Mesothelial cell of epicardium (in vitro differentiated cells): ENCODE results near the gene LRRC71. TPM values are rescaled to one million over a fixed set of nuclear protein-coding genes. Genes with fewer than 3 reads are reported as not detected.

Experiments used
- DNase-seq, 2 experiments: peaks; one replicate each; pipeline ENCODE4 v3.0.0; 2021; ENCODE audit warnings: low spot score in 2 of 2; ENCODE audit not compliant: unreplicated experiment in 2 of 2
- H3K27ac Mint-ChIP-seq: 2 replicates; pipeline ENCODE4 v1.8.0; 2021; ENCODE audit warnings: mixed read lengths
- H3K27me3 Mint-ChIP-seq: 2 replicates; pipeline ENCODE4 v1.8.0; 2021; ENCODE audit warnings: low read depth, mixed read lengths
- H3K36me3 Mint-ChIP-seq: 2 replicates; pipeline ENCODE4 v1.8.0; 2021; ENCODE audit warnings: mixed read lengths
- H3K4me1 Mint-ChIP-seq: 2 replicates; pipeline ENCODE4 v1.8.0; 2021; ENCODE audit warnings: mixed read lengths
- H3K4me3 Mint-ChIP-seq: 2 replicates; pipeline ENCODE4 v1.8.0; 2021; ENCODE audit warnings: mild to moderate bottlenecking, moderate library complexity, mixed read lengths
- H3K9me3 Mint-ChIP-seq: 2 replicates; pipeline ENCODE4 v1.8.0; 2021; ENCODE audit warnings: mixed read lengths
- CTCF ChIP-seq: fragments of 200-600 bp; sonication (generic); IDR thresholded peaks from one replicate; pipeline ENCODE4 v1.5.0; 2021; ENCODE audit warnings: antibody characterized with exemption; ENCODE audit not compliant: unreplicated experiment
- total RNA-seq: library from RNA; stranded (reverse); gene quantifications from 3 replicates; pipeline ENCODE4 v1.2.1, GENCODE V29; 2021

LRRC71 gene
- total RNA-seq, 1 donor from 2014 or later = 0.34 TPM

- Mint-ChIP-seq H3K36me3 (no peaks in the 10 kb centered on the region), H3K27ac (no peak overlapping the region), H3K4me3 (no peak overlapping the region)
Observed at GRCh38 chr1:156876281-156876680, 44.2 kb upstream of the LRRC71 start.

GRCh38 chr1:156877433-156878170 lies 42.8 kb upstream of the LRRC71 start:
- peaks cover 45% of the 10 kb centered on the region for H3K27me3 Mint-ChIP-seq
- no peak for DNase-seq

More at GRCh38 chr1:156876281-156876680, 44.2 kb upstream of the LRRC71 start:
- Mint-ChIP-seq H3K9me3 (no peaks in the 10 kb centered on the region), H3K4me1 (no peaks in the 10 kb centered on the region), H3K27me3 (peaks cover 49% of the 10 kb centered on the region)
- TF ChIP-seq CTCF = no peak
- no peak for DNase-seq

GRCh38 chr1:156879876-156880275 lies 40.6 kb upstream of the LRRC71 start:
- Mint-ChIP-seq H3K27me3 (peaks cover 43% of the 10 kb centered on the region), H3K9me3 (no peaks in the 10 kb centered on the region)

More at GRCh38 chr1:156877433-156878170, 42.8 kb upstream of the LRRC71 start:
- no peak overlapping the region for H3K27ac Mint-ChIP-seq
- H3K4me1 Mint-ChIP-seq = no peaks in the 10 kb centered on the region
- H3K9me3 Mint-ChIP-seq = no peaks in the 10 kb centered on the region
- H3K4me3 Mint-ChIP-seq = no peak overlapping the region
- no peaks in the 10 kb centered on the region for H3K36me3 Mint-ChIP-seq
- TF ChIP-seq CTCF = no peak

GRCh38 chr1:156880473-156880872 lies 40.0 kb upstream of the LRRC71 start:
- Mint-ChIP-seq H3K36me3 (no peaks in the 10 kb centered on the region), H3K27me3 (peaks cover 41% of the 10 kb centered on the region), H3K4me1 (peaks cover 8% of the 10 kb centered on the region), H3K9me3 (no peaks in the 10 kb centered on the region), H3K27ac (no peak overlapping the region), H3K4me3 (no peak overlapping the region)
- TF ChIP-seq CTCF = no peak
- DNase-seq = no peak

More at GRCh38 chr1:156879876-156880275, 40.6 kb upstream of the LRRC71 start:
- no peak for TF ChIP-seq CTCF
- Mint-ChIP-seq H3K27ac (no peak overlapping the region), H3K36me3 (no peaks in the 10 kb centered on the region), H3K4me3 (no peak overlapping the region), H3K4me1 (peaks cover 6% of the 10 kb centered on the region)
- DNase-seq = no peak

- H3K27ac Mint-ChIP-seq = no peak overlapping the region
- H3K4me3 Mint-ChIP-seq = no peak overlapping the region
- no peak for TF ChIP-seq CTCF
- peaks cover 8% of the 10 kb centered on the region for H3K4me1 Mint-ChIP-seq
- no peaks in the 10 kb centered on the region for H3K36me3 Mint-ChIP-seq
- H3K27me3 Mint-ChIP-seq = peaks cover 40% of the 10 kb centered on the region
- DNase-seq = no peak
- H3K9me3 Mint-ChIP-seq = no peaks in the 10 kb centered on the region
Observed at GRCh38 chr1:156881101-156881500, 39.3 kb upstream of the LRRC71 start.
